PC-9 (cell line): ENCODE data around the gene ROMO1. TPM values are rescaled to one million over a fixed set of nuclear protein-coding genes. Genes with fewer than 3 reads are reported as not detected.

Experiments
- BruUV-seq: library from RNA; stranded (reverse); fragments of 400-500 nt; replicated peaks from 2 replicates; lab custom pipeline; 2021; lab: Mats Ljungman, UMichigan
- CTCF ChIA-PET: fragments of 300-600 bp; sonication (Branson Sonifier 250); formaldehyde crosslinking; loops from one replicate; lab custom pipeline; 2022; ENCODE audit warnings: antibody characterized with exemption; lab: Charles Lee
- POLR2A ChIA-PET: fragments of 300-600 bp; sonication (Branson Sonifier 250); formaldehyde crosslinking; loops from one replicate; lab custom pipeline; 2022; ENCODE audit warnings: antibody characterized with exemption; ENCODE audit not compliant: unreplicated experiment; lab: Charles Lee
- DNase-seq, 2 experiments: peaks; one replicate each; pipeline versions ENCODE4 v3.0.0 to v3.0.0-alpha.2; 2015 to 2022; ENCODE audit warnings: mixed read lengths in 1 of 2
- H2AFZ ChIP-seq: fragments of 200-600 bp; sonication (generic); 2 replicates; pipeline ENCODE4 v1.8.1; 2017; ENCODE audit warnings: antibody characterized with exemption
- H3F3A ChIP-seq: fragments of 200-600 bp; sonication (generic); 2 replicates; pipeline ENCODE4 v1.8.1; 2017; ENCODE audit warnings: antibody characterized with exemption, mild to moderate bottlenecking, low read depth; ENCODE audit not compliant: insufficient read depth
- H3K27ac ChIP-seq: fragments of 200-600 bp; sonication (generic); 2 replicates; pipeline ENCODE4 v1.6.1; 2016; ENCODE audit warnings: mixed run types
- H3K27me3 ChIP-seq: fragments of 200-600 bp; sonication (generic); 2 replicates; pipeline ENCODE4 v1.6.1; 2016; ENCODE audit warnings: low read depth, mixed run types; ENCODE audit not compliant: insufficient read depth
- H3K36me3 ChIP-seq: fragments of 200-600 bp; sonication (generic); 2 replicates; pipeline ENCODE4 v1.6.1; 2016; ENCODE audit warnings: low read depth, mixed run types
- H3K4me1 ChIP-seq: fragments of 200-600 bp; sonication (generic); replicated peaks from 2 replicates; pipeline ENCODE4 v1.6.1; 2016; ENCODE audit warnings: mixed run types; ENCODE audit not compliant: insufficient read depth
- H3K4me2 ChIP-seq: fragments of 200-600 bp; sonication (generic); 2 replicates; pipeline ENCODE4 v1.6.1; 2017; ENCODE audit warnings: mixed run types
- H3K4me3 ChIP-seq: fragments of 200-600 bp; sonication (generic); 2 replicates; pipeline ENCODE4 v1.6.1; 2016; ENCODE audit warnings: mixed run types
- H3K79me2 ChIP-seq: fragments of 200-600 bp; sonication (generic); 2 replicates; pipeline ENCODE4 v1.6.1; 2017; ENCODE audit warnings: low read depth, mixed run types
- H3K9me2 ChIP-seq: fragments of 200-600 bp; sonication (generic); 2 replicates; pipeline ENCODE4 v1.8.1; 2017; ENCODE audit warnings: mild to moderate bottlenecking; ENCODE audit not compliant: insufficient read depth
- H3K9me3 ChIP-seq: fragments of 200-600 bp; sonication (generic); 2 replicates; pipeline ENCODE4 v1.8.1; 2016; ENCODE audit warnings: low read depth; ENCODE audit not compliant: insufficient read depth
- H4K20me1 ChIP-seq: fragments of 200-600 bp; sonication (generic); 2 replicates; pipeline ENCODE4 v1.8.1; 2017; ENCODE audit not compliant: insufficient read depth
- CTCF ChIP-seq: fragments of 200-600 bp; sonication (generic); conservative IDR thresholded peaks from 2 replicates; pipeline ENCODE4 v1.6.1; 2017; ENCODE audit warnings: mixed run types, antibody characterized with exemption, mild to moderate bottlenecking, moderate library complexity
- EZH2 ChIP-seq: fragments of 200-600 bp; sonication (generic); IDR thresholded peaks from 2 replicates; pipeline ENCODE4 v1.8.0; 2017; ENCODE audit warnings: antibody characterized with exemption, low read depth
- intact Hi-C: fragments of 100-400 bp; cut with micrococcal nuclease; formaldehyde crosslinking; loops from one replicate; pipeline ENCODE4 v1.10.0; 2022; ENCODE audit not compliant: unreplicated experiment
- total RNA-seq: library from RNA; stranded (reverse); gene quantifications from 2 replicates; pipeline ENCODE4 v1.2.3, GENCODE V29; 2021

The ROMO1 gene
- total RNA-seq, 1 experiment from 2014 or later = 175 TPM

GRCh38 chr20:35708502-35708901, 9.3 kb downstream of the ROMO1 start:
- no peaks in the 10 kb centered on the region for H3K4me1 ChIP-seq
- H3F3A ChIP-seq = peaks cover 97% of the 10 kb centered on the region
- H3K36me3 ChIP-seq = peaks cover 87% of the 10 kb centered on the region
- no peak overlapping the region for H3K4me2 ChIP-seq
- no peak overlapping the region; the same call in 1 of the 2 replicates for H3K27ac ChIP-seq
- no peak overlapping the region for H3K4me3 ChIP-seq
- intact Hi-C loops = no loop called here
- no peaks in the 10 kb centered on the region for H3K9me2 ChIP-seq
- H3K27me3 ChIP-seq = no peaks in the 10 kb centered on the region
- POLR2A ChIA-PET = no interaction called here
- TF ChIP-seq CTCF (no peak), EZH2 (no peak)
- BruUV-seq = no TSS peak
- CTCF ChIA-PET = no interaction called here
- H3K79me2 ChIP-seq = peaks cover 67% of the 10 kb centered on the region
- no peak overlapping the region for H2AFZ ChIP-seq
- DNase-seq = no peak
- H4K20me1 ChIP-seq = peaks cover 95% of the 10 kb centered on the region
- no peaks in the 10 kb centered on the region for H3K9me3 ChIP-seq

- CTCF ChIA-PET = no interaction called here
- no peaks in the 10 kb centered on the region for H3K4me1 ChIP-seq
Observed at GRCh38 chr20:35709259-35709658, 10.1 kb downstream of the ROMO1 start.

GRCh38 chr20:35710039-35710438, 10.8 kb downstream of the ROMO1 start:
- TF ChIP-seq EZH2 (no peak), CTCF (no peak)
- no peaks in the 10 kb centered on the region for H3K9me2 ChIP-seq
- intact Hi-C loops = no loop called here
- peaks cover 94% of the 10 kb centered on the region for H4K20me1 ChIP-seq
- no peaks in the 10 kb centered on the region for H3K9me3 ChIP-seq
- no peak overlapping the region for H3K27ac ChIP-seq
- H2AFZ ChIP-seq = no peak overlapping the region
- H3F3A ChIP-seq = peaks cover 97% of the 10 kb centered on the region
- peaks cover 82% of the 10 kb centered on the region for H3K36me3 ChIP-seq
- BruUV-seq = no TSS peak
- POLR2A ChIA-PET = interaction anchor here (0.6 to 0.7 kb wide), 2 partner anchors 18 to 27 kb away, joined by 5 to 19 read pairs; no protein-coding TSS in a partner anchor
- no peaks in the 10 kb centered on the region for H3K4me1 ChIP-seq
- H3K4me3 ChIP-seq = no peak overlapping the region
- H3K79me2 ChIP-seq = peaks cover 68% of the 10 kb centered on the region
- CTCF ChIA-PET = no interaction called here
- no peak overlapping the region for H3K4me2 ChIP-seq
- DNase-seq = no peak
- no peaks in the 10 kb centered on the region for H3K27me3 ChIP-seq

More at GRCh38 chr20:35709259-35709658, 10.1 kb downstream of the ROMO1 start:
- no peaks in the 10 kb centered on the region for H3K27me3 ChIP-seq
- H3F3A ChIP-seq = peaks cover 97% of the 10 kb centered on the region
- DNase-seq = no peak
- H3K9me3 ChIP-seq = no peaks in the 10 kb centered on the region
- H4K20me1 ChIP-seq = peaks cover 95% of the 10 kb centered on the region
- POLR2A ChIA-PET = interaction anchor here (0.7 kb wide), 1 partner anchor 19 kb away, joined by 5 read pairs; no protein-coding TSS in a partner anchor
- peaks cover 86% of the 10 kb centered on the region for H3K36me3 ChIP-seq
- intact Hi-C loops = no loop called here
- peak overlapping the region; percentile 24; the same call in 1 of the 2 replicates for H3K27ac ChIP-seq
- peaks cover 65% of the 10 kb centered on the region for H3K79me2 ChIP-seq
- H2AFZ ChIP-seq = no peak overlapping the region
- H3K4me3 ChIP-seq = no peak overlapping the region
- no TSS peak for BruUV-seq
- no peaks in the 10 kb centered on the region for H3K9me2 ChIP-seq
- no peak overlapping the region for H3K4me2 ChIP-seq
- no peak for TF ChIP-seq CTCF
- no peak for TF ChIP-seq EZH2
